Posterior vena cava (tissue), 2 donors: ENCODE data around the gene BRAT1. TPM values are rescaled to one million over a fixed set of nuclear protein-coding genes. Genes with fewer than 3 reads are reported as not detected.

ENCODE experiments used
- DNase-seq: peaks from one replicate; pipeline ENCODE4 v3.0.0-alpha.2; 2020; ENCODE audit warnings: low spot score
- intact Hi-C, 2 donors: fragments of 100-400 bp; cut with DNase I; formaldehyde crosslinking; loops; one replicate each; pipeline versions ENCODE4 v1.14.1 to v1.14.2; 2022 to 2023
- total RNA-seq, 2 donors: library from RNA; stranded (reverse); fragmentation: NEBNext Ultra II Directional; extraction: Animal tissue kit (Norgen Biotek cat#: 25700); gene quantifications; one replicate each; pipeline ENCODE4 v1.2.1, GENCODE V29; 2021
- donor health status: DM: yes; HTN: yes; CAD: no.
- donor health status: DM: yes; HTN: yes; CAD: no.

BRAT1 gene
- total RNA-seq, 2 donors from 2014 or later, result 16.3 to 17.2 TPM

DNA sequence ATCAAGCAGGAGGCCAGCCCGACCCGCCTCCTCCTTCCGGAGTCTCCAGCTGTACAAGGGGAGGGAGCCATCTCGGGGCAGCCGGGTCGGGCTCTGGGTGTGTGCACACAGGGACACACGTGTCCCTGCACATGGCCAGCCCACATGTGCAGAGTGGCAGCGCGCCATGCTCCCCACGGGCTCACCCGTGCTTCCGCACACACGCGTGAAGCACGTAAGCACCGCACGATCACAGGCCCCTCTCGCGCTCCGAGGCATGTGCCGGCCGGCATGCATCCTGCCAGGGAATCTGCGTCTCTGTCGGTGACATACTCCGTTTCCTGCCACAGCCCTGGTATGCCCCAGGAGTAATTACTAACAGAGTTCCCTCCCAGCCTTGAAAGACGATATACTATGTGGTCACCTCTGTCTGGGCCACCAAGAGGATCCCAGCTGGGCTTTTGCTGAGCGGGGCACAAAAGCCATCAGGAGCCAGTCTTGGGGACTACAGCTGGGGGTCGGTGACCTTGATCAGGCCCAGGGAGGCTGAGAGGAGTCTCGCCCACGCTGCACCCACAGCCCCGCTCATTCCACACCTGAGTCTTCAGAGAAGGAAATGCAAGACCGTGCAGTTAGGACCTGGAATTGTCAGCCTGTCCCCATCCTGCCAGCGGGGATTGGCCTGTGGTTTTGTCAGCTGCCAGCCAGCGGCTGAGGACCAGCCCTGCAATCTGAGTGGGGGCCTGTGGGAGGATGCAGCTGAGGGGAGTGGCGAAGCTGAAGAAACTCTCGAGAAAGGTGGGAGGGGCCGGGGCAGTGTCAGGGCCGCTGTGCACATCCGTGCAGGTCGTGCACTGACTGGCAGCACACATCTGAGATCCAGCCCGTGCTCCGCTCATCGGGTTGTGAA lies 46.8 kb downstream of the BRAT1 start:
- DNase-seq, result no peak
- intact Hi-C loops, result no loop called here

DNA sequence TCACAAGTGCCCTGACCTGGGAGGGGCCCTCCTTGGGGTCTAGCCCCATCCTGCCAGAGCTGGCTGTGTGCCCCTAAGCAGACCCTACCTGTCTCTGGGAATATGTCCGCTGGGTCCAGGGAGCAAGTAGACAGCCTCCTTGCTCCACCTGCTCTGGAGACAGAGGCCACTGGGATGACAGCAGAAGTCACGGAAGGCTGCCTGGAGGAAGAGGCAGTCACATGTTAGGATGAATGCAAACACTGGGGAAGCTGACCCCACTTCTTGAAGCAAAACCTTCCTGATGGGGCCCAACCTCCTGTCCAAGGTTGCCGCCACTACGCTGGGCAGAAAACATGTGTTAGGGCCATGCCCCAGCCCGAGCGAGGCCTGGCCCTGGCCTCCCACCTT lies 47.4 kb downstream of the BRAT1 start:
- intact Hi-C loops, result no loop called here
- no peak for DNase-seq

DNA sequence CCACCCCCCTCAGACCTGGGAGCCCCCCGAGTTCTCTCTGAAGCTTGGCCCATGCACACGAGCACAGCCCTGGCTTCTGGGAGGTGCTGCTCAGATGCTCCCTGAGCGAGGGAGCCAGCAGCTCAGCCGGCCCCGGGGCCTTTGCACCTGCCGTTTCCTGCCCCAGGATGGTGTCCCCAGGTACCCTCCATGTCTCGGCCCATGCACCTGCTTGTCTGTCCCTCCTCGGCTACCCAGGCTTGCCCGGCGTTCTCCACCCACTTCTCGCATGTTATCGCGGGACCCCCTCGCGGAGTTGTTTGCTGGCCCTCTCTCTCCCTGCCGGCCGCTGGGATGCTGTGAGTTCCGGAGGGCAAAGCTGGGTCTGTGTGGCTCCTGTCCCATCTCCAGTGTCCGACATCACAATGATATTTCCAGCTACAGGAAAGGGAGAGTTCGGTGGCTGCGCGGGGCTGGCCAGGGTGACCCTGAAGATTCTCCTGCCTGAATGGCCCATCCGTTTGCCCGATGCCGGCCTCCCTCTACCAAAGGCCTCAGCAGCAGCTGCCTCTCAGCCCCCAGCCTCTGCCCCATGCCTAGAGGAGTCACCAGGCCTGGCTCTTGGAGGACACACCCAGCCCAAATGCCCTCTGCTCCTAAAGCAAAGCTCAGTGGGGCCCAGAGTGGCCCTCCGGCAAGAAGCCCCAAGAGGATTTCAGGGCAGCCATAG lies 48.0 kb downstream of the BRAT1 start:
- no peak for DNase-seq
- intact Hi-C loops, result no loop called here

GRCh38 chr7:2505401-2505800 lies 49.9 kb downstream of the BRAT1 start:
- no peak for DNase-seq
- intact Hi-C loops, result no loop called here

DNA sequence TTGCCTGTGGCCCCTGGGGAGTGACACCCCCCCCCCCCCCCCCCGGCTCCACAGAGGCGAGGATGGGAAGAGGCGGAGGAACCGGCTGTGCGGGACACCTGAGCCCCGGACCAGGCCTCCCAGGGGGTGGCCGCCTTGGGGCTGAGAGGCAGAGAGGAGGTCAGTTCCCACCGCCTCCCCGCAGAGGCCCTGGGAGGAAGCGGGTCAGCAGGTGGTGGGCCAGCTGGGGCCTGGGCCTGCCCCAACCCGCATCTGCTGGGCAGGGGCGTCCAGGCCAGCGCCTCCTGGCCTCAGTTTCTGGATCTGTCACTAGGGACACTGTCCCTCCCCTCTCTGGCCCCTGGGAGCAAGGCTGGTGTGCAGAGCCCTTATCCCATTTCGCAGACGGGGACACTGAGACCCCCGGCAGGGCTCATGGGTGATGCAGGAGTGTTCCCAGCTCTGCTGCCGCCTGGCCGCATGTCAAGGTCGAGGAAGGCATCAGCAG lies 50.4 kb downstream of the BRAT1 start:
- DNase-seq, result no peak
- intact Hi-C loops, result loop anchor here in 1 of 2 donors (1.0 kb wide), 1 partner anchor 56 kb away; no protein-coding TSS in a partner anchor

GRCh38 chr7:2504128-2504888 lies 51.0 kb downstream of the BRAT1 start:
- DNase-seq, result no peak
- intact Hi-C loops, result loop anchor here in 1 of 2 donors (1.0 kb wide), 1 partner anchor 55 kb away; no protein-coding TSS in a partner anchor

DNA sequence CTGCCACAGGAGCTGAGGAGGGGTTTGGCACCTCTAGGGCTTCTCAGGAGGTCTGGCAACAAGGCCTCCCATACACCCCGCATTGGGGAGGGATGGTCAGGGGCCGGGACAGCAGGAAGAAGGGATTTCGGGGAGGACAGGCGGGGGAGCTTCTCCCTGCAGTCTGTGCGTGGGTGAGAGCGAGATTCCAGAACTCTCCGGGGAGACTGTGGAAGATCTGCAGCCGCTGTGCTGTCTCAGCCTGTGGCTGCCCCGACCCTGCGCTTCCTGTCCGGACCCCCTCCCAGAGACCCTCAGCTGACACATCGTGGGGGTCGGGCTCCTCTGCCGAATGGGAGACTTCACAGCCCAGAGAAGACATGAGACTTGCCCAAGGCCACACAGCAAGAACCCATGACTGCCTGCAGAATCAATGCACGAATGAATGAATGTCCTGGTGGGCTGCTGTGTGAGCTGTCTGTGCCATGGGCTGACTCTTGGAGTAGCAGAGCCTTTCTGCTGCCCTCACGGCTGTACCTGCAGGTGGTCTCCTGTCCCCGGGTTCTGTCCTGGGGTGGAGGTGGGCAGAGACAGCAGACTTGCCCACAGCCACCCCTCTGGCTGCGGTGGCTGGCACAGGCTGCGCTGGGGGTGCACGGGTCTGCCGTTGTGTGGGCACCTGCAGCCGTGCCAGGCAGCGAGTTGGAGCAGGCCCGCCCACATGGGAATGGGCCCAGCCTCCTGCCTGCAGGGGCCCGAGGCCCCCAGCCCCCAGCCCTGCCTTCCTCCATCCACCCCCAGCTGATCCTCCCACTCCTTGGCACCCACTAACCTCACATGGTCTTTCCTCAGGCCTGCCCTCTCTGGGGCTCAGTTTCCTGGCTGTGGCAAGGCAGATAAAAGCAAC lies 52.0 kb downstream of the BRAT1 start:
- intact Hi-C loops, result loop anchor here in 1 of 2 donors (1.0 kb wide), 1 partner anchor 39 kb away; no protein-coding TSS in a partner anchor
- DNase-seq, result no peak

GRCh38 chr7:2502647-2502966 lies 52.7 kb downstream of the BRAT1 start:
- intact Hi-C loops, result no loop called here
- no peak for DNase-seq

GRCh38 chr7:2501947-2502646 lies 53.2 kb downstream of the BRAT1 start:
- intact Hi-C loops, result no loop called here
- no peak for DNase-seq

GRCh38 chr7:2500701-2501100 lies 54.6 kb downstream of the BRAT1 start:
- intact Hi-C loops, result no loop called here
- DNase-seq, result no peak

GRCh38 chr7:2499719-2500430 lies 55.4 kb downstream of the BRAT1 start:
- intact Hi-C loops, result no loop called here
- DNase-seq, result no peak

DNA sequence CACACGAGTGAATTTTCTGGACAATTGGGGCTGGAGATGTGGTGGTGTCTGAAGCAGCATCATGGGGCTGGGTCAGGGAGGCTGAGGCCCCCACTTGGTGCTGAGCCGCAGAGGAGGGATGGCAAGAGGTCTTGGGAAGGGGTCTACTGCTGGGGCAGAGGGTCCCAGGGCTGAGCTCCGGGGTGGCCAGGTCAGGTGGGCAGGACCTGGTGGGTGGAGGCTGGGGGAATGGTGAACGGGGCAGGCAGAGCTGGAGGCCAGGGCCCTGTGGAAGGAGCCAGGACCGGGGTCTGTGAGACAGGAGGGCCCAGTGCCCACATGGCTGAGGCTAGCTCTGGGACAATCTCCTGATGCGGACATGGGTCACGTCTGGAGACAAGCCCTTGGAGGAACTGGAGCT lies 56.1 kb downstream of the BRAT1 start:
- no peak for DNase-seq
- intact Hi-C loops, result no loop called here

DNA sequence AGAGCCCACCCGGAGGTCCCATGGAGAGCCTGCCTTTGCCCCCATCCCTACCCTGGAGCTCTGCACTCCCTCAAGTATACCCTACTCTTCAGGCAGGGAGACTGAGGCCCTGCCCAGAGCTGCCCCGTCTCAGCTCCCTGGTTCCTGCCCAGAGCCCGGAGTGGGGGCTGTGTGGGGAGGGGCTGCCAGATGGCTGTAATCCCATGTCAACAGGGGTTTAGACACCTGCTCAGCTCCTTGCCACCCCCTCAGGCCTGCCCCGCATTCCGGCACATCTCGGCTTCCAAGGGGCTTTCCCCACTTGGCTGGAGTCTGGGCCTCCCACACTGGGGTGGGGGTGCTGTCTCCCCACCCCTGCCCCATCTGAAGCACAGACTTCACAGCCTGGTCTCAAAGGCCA lies 56.6 kb downstream of the BRAT1 start:
- no peak for DNase-seq
- intact Hi-C loops, result no loop called here

DNA sequence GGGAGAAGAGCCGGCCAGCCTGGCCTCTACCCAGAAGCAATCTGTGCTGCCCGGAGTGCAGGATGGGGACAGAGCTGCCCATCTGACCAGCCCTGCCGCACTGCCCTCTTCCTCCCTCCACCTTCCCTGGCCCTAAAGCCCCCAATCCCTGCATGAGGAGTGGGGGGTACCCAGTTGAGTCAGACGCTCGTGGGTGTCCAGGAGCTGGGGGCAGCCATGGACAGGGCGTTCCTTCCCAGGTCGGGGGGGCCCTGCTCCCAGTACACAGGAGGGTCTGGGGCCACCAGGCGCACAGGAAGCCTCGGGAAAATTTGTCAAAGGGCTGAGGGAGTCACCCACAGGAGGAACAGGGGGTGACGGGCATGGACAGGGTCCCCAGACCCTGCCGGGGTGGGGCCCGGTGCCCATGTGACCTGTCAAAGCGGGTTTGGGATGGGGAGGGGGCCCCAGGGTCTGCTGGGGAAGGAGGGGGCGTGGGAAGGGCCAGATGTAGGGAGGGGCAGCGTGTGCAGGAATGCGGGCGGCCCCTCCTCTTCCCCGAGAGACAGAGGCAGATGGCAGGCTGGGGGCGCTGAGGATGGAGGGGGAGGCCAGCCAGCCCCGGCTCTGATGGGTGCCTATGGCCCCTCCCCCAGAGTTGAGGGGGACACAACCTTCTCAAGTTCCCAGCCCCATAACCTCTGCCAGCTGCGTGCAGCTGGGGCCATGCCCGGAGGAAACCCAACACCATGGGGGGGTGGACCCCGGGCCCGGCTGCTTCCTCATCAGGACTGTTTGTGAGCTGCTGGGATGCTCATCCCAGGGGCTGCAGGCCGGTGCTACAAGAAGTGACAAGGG lies 57.6 kb downstream of the BRAT1 start:
- DNase-seq, result no peak
- intact Hi-C loops, result no loop called here

- DNase-seq, result no peak
- intact Hi-C loops, result no loop called here
Measured at GRCh38 chr7:2497065-2497464, 58.3 kb downstream of the BRAT1 start.

- no peak for DNase-seq
- intact Hi-C loops, result no loop called here
Measured at GRCh38 chr7:2496375-2496774, 58.9 kb downstream of the BRAT1 start.
